Epithelial cell of esophagus (primary cell): Measurements from ENCODE around the gene CTNND2.

Source experiments
- DNase-seq: peaks from one replicate; pipeline ENCODE4 v3.0.0; 2010; ENCODE audit warnings: low read depth
- H3K4me3 ChIP-seq: 2 replicates; pipeline ENCODE4 v1.5.1; 2011; ENCODE audit warnings: mild to moderate bottlenecking, low read length, control low read depth
- CTCF ChIP-seq: IDR thresholded peaks from 2 replicates; pipeline ENCODE4 v1.5.1; 2011; ENCODE audit warnings: low read depth, mild to moderate bottlenecking, low read length, control low read depth, inconsistent platforms; ENCODE audit not compliant: insufficient read depth; ENCODE audit errors: missing control alignments

Gene CTNND2

GRCh38 chr5:11595045-11595444 is 309.2 kb downstream of the CTNND2 start:
- TF ChIP-seq CTCF, result no peak
- no peak for DNase-seq
- H3K4me3 ChIP-seq, result no peak overlapping the region

- H3K4me3 ChIP-seq, result no peak overlapping the region
- TF ChIP-seq CTCF, result no peak
- DNase-seq, result no peak
These were observed 310.2 kb downstream of the CTNND2 start for GRCh38 chr5:11594021-11594420.

- no peak for DNase-seq
- TF ChIP-seq CTCF, result no peak
- no peak overlapping the region for H3K4me3 ChIP-seq
These were observed 313.8 kb downstream of the CTNND2 start for GRCh38 chr5:11590475-11590874.

GRCh38 chr5:11588803-11589202 is 315.4 kb downstream of the CTNND2 start:
- no peak overlapping the region for H3K4me3 ChIP-seq
- TF ChIP-seq CTCF, result no peak

GRCh38 chr5:11584017-11584416 is 320.2 kb downstream of the CTNND2 start:
- DNase-seq, result no peak
- TF ChIP-seq CTCF, result no peak
- H3K4me3 ChIP-seq, result no peak overlapping the region

More at GRCh38 chr5:11588803-11589202, 315.4 kb downstream of the CTNND2 start:
- no peak for DNase-seq

- no peak for TF ChIP-seq CTCF
- no peak for DNase-seq
- H3K4me3 ChIP-seq, result no peak overlapping the region
These were observed 324.9 kb downstream of the CTNND2 start for GRCh38 chr5:11579351-11579750.

- no peak overlapping the region for H3K4me3 ChIP-seq
- no peak for DNase-seq
- no peak for TF ChIP-seq CTCF
These were observed 329.5 kb downstream of the CTNND2 start for GRCh38 chr5:11574787-11575186.
